Neutrophil (primary cell): ENCODE results near the gene OR6C68.
"Not testable (repeated sequence)": the region's sequence is repeated elsewhere in the genome, so short reads cannot be mapped to it uniquely, and the experiment has no call there.

Experiments
- H3K27ac ChIP-seq: fragments of 200-600 bp; sonication (generic); 2 replicates; pipeline ENCODE4 v1.5.1; 2016; ENCODE audit warnings: mild to moderate bottlenecking, moderate library complexity
- H3K27me3 ChIP-seq: fragments of 200-600 bp; sonication (generic); 2 replicates; pipeline ENCODE4 v1.6.0; 2016; ENCODE audit warnings: mild to moderate bottlenecking
- H3K36me3 ChIP-seq: fragments of 200-600 bp; sonication (generic); 2 replicates; pipeline ENCODE4 v1.5.1; 2017
- H3K4me1 ChIP-seq, 2 experiments: fragments of 200-600 bp in 1 of 2; sonication (generic) in 1 of 2; 1 replicate in 1 of 2; 2 replicates in 1 of 2; pipeline versions ENCODE4 v1.5.1 to v1.6.1; 2013 to 2016; ENCODE audit warnings: low read depth in 1 of 2, low read length in 1 of 2, mild to moderate bottlenecking in 1 of 2, moderate library complexity in 1 of 2; ENCODE audit not compliant: control insufficient read depth in 1 of 2, insufficient read depth in 1 of 2
- H3K4me3 ChIP-seq, 2 experiments: fragments of 200-600 bp in 1 of 2; sonication (generic) in 1 of 2; 1 replicate in 1 of 2; 2 replicates in 1 of 2; pipeline ENCODE4 v1.5.1; 2013 to 2016; ENCODE audit warnings: low read depth in 1 of 2, low read length in 1 of 2, mild to moderate bottlenecking in 1 of 2, moderate library complexity in 1 of 2
- H3K9me3 ChIP-seq: fragments of 200-600 bp; sonication (generic); 2 replicates; pipeline ENCODE4 v1.5.1; 2016
- CTCF ChIP-seq: fragments of 200-600 bp; sonication (generic); IDR thresholded peaks from 2 replicates; pipeline ENCODE4 v1.5.1; 2016; ENCODE audit warnings: antibody characterized with exemption

OR6C68 gene

DNA sequence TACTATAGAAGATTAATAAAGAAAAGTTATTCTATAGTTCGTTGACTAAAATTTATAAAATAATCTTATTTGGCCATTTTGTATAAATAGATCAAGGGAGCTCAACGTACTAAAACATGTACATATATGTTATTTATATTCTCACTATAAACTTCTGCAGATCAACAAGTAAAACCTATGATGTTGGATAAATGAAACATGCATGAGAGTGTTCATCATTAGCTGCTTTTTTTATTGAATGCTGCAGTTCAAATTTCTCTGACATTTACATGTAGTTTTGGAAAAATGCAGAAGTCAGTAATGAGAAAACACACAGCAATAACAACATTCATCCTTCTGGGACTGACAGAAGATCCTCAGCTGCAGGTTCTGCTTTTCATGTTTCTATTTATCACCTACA is at the start of gene OR6C68:
TSS of gene OR6C68 (plus strand) at position 301 of the 400 bp plus-strand sequence. CDS start at position 301, 0 bp downstream.
- Histone ChIP-seq H3K4me3 (no peak within 1 kb of the TSS), H3K27me3 (peaks cover 7% of the 10 kb centered on the region), H3K4me1 (no peaks in the 10 kb centered on the region), H3K9me3 (no peaks in the 10 kb centered on the region), H3K36me3 (no peaks in the 10 kb centered on the region), H3K27ac (no peak within 1 kb of the TSS)
- TF ChIP-seq CTCF: no peak

DNA sequence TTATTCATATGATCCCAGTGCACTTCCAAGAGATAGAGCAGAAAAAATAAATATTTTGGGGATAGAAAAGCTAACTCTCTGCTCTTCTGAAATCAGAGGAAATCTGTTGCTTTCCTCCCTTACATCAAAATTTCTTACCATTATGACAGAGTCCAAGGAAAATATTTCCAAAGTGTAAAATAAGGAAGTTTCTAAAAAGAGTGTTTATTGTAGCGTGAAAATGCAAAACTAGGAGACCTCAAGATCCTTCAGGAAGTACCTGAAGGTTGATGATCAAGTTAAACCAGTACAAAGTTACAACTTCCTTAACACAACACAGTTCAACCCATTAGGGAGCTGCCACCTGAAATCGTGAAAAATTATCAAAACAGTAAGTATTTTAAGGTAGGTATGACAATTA is 48.4 kb upstream of the OR6C68 start, which contains the start of gene OR6C2:
TSS of gene OR6C2 (plus strand) at position 301 of the 400 bp plus-strand sequence. CDS start 8,138 bp downstream, outside the sequence.
- Histone ChIP-seq H3K27ac (no peak within 1 kb of the TSS), H3K9me3 (no peaks in the 10 kb centered on the region), H3K36me3 (no peaks in the 10 kb centered on the region), H3K4me1 (no peaks in the 10 kb centered on the region), H3K4me3 (no peak within 1 kb of the TSS), H3K27me3 (no peaks in the 10 kb centered on the region)
- no peak for TF ChIP-seq CTCF

DNA sequence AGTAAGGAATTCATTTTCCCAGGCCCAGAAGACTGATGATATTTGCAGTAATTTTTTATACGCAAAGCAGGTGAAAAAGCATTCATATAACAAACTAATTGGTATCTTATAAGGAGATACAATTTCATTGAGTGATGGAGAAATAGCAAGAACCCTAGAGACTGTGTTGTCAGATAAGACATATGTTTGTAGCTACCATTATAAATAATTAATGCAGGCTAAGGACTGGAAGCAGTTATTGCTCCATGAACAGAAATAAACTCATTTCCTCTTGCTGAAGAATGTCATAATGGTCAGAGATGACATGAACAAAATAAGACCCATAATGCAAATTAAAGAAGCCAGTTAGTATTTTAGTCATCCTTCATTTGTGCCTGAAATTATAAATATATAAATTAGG is 46.8 kb upstream of the OR6C68 start:
- no peak for TF ChIP-seq CTCF

DNA sequence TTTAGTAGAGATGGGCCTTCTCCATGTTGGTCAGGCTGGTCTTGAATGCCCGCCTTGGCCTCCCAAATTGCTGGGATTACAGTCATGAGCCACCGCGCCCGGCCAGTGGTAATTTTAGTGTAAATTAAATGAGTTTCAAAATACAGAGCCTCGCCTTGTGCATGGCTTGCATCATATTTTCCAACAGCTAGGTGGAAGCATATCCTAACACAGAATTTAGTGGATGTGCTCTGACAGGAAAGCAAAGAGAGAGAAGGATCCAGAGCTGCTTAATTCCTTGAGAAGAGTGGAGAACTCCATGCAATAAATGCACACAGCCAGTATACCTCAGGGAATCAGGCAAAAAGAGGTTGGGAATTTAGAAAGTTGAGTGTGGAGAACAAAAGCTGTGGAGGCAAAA is 45.9 kb upstream of the OR6C68 start:
- no peak overlapping the region for H3K4me3 ChIP-seq

More for the DNA sequence above, 46.8 kb upstream of the OR6C68 start:
- Histone ChIP-seq H3K27me3 (no peaks in the 10 kb centered on the region), H3K36me3 (no peaks in the 10 kb centered on the region), H3K9me3 (no peaks in the 10 kb centered on the region), H3K27ac (no peak overlapping the region), H3K4me3 (no peak overlapping the region), H3K4me1 (no peaks in the 10 kb centered on the region)

GRCh38 chr12:55448825-55449224 is 43.4 kb upstream of the OR6C68 start:
- no peaks in the 10 kb centered on the region for H3K36me3 ChIP-seq
- no peak for TF ChIP-seq CTCF
- H3K27me3 ChIP-seq: no peaks in the 10 kb centered on the region
- H3K9me3 ChIP-seq: no peaks in the 10 kb centered on the region
- H3K4me1 ChIP-seq: no peaks in the 10 kb centered on the region
- no peak overlapping the region for H3K27ac ChIP-seq
- no peak overlapping the region for H3K4me3 ChIP-seq

More for the DNA sequence above, 45.9 kb upstream of the OR6C68 start:
- no peaks in the 10 kb centered on the region for H3K36me3 ChIP-seq
- no peaks in the 10 kb centered on the region for H3K9me3 ChIP-seq
- H3K27ac ChIP-seq: no peak overlapping the region
- no peaks in the 10 kb centered on the region for H3K4me1 ChIP-seq
- TF ChIP-seq CTCF: no peak
- no peaks in the 10 kb centered on the region for H3K27me3 ChIP-seq

GRCh38 chr12:55464926-55465325 is 27.3 kb upstream of the OR6C68 start:
- not testable (repeated sequence) for H3K4me3 ChIP-seq, H3K4me1 ChIP-seq, H3K36me3 ChIP-seq, H3K9me3 ChIP-seq, H3K27ac ChIP-seq
- peaks cover 17% of the 10 kb centered on the region for H3K27me3 ChIP-seq
